NCI-H1092 (cell line): ENCODE measurements around the gene MRPL9.

ENCODE experiments used
- DNase-seq: peaks from one replicate; lab custom pipeline; 2025; lab: John Stamatoyannopoulos, UW

The MRPL9 gene

DNA sequence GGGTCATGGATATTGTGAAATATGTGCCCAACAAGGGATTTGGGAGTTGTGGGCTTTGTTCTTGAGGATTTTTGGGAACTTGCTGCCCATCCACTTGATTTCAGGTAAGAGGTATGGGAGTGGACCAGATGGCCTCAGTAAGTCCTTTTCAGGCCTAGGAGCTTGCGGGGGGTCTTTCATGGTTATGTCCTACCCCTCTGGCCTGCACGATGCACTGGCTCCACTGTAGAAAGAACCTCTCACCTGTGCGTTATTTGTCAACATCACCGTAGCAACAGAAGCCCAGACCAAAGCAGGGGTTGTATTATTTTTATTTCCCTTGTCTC lies 33.4 kb downstream of the MRPL9 start:
- DNase-seq: no peak

DNA sequence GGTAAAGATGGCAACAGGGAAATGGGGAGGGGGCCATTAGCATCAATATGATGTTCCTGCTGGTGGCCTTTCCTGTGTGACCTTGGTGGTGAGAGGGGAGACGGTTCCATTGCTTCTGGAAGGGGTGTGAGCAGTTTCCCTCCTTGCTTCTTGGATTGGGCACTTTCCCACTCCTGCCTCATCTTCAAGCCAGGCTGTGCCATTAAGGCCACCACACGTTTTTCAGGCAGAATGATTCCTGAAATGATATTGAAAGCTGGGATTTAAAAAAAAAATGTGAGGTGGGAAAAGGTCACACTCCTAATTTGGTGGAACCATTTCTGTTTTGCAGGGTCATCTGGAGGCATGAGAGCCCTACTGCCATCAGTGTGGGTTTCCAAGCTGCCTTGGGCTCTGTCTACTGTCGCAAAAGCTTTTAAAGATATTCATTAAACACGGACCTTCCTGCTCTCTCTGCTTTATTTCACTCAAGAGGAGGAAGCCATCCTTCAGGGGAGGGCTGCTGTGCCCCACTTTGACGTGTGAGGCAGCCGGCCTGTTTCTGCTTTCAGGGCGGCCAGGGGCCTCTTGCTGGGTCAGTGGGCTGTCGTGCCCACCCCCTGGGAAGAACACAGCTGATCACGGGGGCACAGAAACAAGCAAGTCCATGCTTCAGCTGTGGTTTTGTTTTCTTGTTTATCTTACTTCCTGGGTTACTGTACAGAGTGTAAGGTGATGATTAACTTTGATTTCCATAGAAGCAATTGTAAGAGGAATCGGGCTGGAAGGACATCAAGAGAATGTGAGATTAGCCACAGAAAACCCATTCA lies 33.9 kb downstream of the MRPL9 start:
- no peak for DNase-seq

DNA sequence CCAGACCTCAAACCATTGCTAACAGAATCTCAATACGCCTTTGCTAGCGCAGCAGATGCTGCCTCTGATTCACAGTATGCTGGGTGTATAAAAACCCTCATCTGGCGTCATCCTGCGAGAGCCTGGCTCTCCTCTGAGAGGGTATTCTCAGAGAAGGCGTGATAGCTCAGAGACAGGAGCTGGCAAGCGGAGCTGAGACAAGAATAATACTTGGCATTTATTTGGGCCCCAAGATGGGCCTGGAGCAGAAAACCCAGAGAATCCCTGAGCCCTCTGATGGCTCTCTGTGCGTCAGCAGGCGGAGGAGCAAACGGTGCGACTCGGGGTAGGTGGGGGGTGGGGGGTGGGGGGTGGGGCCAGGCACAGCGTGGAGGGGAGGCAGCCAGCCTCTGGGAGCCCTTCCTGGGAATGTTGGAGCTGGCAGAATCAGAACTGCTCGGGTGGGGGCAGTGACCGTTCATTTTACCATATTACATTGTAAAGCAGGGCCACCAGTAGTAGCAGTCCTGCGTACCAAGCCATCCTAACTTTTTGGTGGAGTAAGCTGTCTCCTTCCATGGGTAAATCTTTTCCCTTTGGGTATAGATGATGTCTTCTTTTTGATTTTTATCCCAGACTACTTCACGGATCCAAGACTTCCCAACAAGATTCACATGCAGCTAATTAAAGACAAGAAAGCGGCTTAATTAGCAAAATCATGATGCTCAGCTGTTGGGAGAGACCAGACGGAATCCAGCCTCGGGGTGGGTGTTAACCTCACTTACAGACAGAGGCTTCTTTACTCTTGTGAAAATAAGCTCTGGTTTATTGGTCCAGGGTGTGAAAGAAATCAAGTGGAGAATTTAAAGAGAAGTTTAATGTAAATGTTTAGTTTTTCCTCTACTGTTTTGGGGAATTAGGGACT lies 34.9 kb downstream of the MRPL9 start:
- no peak for DNase-seq

DNA sequence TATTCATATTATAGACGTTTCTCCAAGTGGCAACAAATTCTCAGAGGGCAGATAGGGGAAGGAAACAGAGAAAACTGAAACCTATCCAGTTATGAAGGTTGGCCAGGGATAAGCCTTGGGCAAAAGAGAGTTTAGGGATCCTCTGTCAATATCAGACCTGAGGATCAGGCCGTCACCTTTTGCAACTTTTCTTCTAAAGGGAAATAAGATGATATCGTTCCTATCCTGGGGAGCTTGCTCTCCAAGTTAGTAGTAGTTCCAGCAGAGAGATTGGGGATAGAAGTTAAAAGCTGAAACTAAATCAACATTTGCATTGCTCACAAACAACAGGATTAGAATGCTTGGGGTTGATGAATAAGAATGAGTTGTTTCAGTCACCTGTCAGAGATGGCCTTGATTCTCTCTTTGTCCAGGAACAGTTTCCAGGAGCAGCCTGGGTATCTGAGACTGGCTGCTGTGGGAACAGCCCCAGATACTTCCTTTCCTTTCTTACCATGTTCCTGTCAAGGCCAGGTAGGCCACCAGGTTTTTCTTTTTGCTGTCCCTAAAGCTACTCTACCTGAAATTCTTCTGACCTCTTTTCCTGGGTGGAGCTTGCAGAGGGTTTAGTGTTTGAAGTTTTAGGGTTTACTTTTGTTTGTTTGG lies 39.4 kb downstream of the MRPL9 start:
- no peak for DNase-seq

DNA sequence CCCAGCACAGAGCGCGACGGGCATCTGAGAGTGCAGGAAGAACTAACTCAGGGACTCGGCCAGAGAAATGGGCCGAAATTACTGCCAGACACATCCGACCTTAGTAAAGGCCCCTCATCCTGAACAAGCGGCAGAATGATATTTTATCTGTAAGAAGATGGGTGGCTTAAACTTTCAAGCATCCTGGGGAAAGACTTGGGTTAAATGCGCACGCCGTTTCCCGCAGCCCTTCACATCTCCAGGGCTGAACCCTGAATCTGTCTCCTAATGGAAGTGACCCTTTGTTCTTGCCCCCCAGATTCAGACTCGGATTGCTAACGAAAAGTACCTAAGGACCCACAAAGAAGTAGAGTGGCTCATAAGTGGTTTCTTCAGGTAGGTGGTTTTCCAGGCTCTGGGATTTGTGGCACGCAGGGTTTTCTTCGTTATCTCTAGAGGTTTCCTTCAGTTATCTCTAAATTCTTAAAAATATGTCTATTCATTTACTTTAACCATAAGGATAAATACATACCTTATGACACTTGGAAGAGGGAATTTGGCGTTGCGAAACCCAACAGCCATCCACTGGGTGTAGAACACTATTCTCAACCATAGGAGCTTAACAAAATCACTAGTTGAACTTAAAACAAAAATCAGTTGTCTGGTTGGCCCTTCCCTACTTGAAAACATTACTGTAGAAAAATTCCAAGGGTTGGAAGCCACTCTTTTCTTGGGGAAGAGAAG lies 41.3 kb downstream of the MRPL9 start:
- no peak for DNase-seq

DNA sequence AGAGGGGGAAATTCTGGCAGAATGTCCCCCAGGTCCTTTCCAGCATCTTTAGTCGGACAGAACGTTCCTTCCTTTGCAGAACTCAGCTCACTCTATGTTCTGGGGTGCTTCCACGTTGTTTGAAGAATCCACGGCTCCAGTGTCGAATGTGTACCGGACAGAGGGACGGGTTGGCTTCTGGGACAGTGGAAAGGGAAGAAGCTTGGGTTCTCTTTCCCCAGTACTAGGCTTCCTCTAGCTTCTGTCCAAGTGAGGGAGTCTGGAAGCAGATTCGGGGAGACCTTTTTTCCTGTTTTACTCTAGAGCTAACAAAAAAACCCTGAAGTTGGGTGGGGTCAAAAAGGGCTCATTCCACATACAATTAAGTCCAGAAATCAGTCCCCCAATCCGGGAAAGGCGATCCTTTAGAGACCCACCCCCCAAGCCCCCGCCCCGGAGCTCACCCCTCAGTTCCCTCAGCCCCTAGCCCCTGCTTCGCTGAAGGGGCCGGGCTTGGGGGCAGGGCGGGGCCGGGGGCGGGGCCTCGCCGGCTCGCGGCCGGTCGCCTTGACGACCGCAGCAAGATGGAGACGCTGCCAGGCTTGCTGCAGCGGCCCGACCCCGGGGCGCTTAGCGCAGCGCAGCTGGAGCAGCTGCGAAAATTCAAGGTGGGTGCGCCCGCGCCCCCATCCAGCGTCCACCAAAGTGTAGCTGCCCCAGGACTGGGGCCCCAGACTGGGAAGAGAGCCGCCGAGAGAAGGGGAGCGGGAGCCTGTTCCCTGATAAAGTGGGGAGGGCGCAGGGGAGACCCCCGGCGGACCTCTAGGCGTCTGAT lies 42.1 kb downstream of the MRPL9 start, which contains the start of gene RIIAD1:
TSS of gene RIIAD1 (plus strand) at position 549 of the 814 bp plus-strand sequence. CDS start at position 564, 15 bp downstream.
- peak; percentile 6 for DNase-seq

DNA sequence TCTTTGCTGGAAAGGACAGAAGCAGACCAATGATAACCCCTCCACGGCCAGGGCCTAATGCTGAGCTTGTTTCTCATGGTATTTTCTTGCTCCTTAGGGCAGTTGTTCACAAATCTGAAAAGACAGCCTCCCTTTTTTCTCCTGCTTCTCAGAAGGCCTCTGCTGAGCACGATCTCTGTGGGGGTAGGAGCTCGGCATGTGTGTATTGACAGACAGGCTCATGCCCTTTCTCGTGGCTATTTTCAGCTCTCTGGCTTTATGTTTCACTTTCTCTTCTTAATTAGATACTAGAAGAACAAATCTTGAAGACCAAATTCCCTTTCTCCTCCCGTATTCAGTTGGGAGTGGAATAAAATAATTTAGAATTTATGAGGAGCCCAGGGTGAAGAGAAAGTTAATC lies 42.7 kb downstream of the MRPL9 start:
- no peak for DNase-seq

DNA sequence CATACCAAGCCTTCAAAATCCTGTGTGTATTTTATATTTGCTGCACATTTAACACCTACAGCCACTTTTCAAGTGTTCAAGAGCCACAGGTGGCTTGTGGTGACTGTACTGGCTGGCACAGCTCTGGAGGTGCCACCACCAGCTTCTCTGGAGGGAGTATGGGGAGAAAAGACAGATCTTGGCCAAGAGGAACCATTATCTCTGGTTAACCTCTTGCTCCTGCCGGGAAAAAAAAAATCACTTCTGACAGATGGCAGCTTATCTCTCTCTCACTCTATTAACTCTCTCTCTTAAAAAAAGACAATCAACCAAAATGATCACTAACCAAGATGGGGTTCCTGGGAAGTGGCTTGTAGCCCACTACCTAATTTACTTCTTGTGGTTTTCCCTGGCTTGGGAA lies 43.2 kb downstream of the MRPL9 start:
- DNase-seq: no peak

DNA sequence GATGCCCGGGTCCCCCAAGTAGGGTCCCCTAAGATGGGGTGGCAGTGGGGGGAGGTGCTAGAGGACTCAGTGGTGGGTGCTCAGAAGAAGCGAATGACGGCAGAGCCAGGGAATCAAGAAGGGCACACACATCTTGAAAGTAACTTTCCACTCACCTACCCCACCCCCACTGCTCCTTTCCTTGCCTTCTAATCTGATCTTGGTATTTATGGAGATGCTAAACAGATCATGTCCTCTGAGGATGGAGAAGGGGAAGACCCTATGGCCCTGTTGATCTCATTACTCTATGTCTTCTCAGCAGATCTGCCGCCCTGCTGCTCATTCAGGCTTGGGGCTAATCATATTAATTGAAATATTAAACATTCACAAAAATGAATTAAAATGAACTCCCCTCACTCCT lies 44.6 kb downstream of the MRPL9 start:
- no peak for DNase-seq

DNA sequence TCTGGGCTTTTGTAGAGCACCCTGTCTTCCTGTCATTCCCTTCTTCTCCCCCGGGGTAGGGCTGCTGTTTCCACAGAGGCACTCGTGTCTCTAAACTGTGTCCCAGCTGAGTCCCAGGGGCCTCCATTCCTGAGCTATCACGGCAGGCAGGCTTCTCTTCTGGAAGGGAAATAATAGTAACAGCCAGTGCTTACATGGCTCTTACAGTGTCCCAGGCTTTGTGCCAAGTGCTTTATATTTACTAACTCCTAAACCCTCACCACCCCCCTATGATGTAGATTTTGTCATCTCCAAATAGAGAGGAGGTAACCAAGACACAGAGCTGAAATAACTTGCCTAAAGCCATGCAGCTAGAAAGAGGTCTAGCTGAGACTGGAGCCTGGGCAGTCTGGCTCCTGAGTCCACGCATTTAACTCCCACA lies 45.3 kb downstream of the MRPL9 start:
- DNase-seq: no peak

DNA sequence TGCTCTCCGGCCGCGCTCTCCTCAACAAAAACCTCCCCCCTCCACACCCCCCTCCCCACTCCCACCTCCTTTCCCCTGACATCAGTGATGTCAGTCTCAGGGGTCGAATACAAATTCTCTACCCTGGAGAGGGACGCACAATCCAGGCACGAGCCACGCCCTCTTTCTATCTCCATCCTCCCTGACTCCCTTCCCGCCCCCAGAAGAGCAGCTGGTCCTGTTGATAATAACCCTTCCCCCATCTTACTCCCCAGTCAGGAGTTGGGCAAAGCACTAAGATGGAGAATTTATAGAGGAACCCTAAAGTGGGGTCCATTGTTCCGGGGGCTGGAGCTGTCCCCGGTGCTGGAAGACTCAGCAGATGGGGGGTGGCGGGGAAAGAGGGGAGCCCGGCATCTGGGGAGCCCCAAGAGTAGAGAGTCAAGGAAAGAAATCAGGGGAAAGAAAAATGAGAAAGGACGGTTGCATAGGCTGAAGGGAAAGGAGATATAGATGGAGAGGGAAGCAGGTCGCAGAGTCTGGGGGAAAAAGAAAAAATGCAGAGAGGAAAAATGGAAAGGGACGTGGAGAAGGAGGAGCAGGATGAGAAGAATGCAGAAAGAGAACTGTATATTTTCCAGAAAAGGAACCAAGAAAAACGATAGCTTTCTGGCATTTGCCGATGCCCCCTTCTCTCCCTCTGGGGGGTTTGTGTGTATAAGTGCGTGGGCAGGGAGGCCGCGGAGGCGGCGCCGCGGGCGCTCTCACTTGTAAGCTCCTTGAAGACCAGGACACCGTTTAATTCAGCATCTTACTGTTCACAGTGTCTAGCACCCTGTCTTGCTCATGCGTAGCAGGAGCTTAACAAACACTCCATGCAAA lies 46.3 kb downstream of the MRPL9 start, which contains the start of gene CELF3:
TSS of gene CELF3 (minus strand) at position 33 of the 861 bp plus-strand sequence. CDS start 783 bp downstream, outside the sequence.
- peak; percentile 94 for DNase-seq

DNA sequence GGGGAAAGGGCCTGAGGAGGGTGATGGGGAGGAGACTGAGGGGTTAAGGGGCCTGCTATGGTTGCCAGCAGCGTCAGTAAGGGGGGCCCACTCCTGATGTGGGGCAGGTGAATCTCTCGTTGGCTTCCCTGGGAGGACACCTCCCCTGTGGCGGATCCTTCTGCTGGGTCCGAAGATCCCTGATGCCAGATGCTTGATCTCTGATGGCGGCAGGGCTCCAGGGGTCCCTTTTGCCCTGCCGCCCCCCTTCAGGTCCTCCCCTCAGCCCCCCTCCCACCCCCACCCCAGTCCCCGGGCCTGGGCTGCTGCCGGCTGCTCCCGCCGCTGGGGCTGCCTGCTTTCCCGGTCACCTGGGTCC lies 46.9 kb downstream of the MRPL9 start:
- DNase-seq: no peak

DNA sequence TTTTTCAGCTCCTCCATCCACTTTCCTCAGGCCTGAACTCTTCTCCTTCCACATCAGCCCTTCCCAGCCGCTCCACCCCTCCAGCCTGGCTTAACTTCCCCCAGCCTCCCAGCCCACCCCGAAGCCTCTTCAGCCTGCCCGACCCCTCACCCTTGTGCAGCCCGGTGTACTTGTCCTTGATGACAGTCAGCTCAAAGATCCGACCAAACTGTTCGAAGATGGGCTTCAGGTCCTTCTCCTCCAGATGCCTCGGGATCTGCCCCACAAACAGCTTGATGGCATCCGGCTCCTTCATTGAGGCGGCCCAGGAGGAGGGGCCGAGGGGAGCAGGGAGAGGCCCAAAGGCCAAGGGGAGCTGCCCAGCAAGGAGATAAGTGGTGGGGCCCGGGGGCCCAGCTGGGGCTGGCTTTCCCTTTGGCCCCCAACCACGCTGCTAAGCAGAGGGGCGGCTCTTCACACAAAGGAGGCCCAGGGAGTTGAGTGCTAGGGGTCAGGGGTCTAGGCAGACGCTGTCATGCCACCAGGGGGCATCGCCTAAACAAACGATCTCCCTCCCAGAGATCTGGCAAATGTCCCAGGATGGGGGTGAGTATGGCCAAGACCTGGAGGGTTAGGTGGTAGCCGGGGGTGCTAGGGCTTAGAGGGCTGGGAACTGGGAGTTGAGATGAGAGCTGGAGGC lies 47.4 kb downstream of the MRPL9 start:
- peak; percentile 74 for DNase-seq

DNA sequence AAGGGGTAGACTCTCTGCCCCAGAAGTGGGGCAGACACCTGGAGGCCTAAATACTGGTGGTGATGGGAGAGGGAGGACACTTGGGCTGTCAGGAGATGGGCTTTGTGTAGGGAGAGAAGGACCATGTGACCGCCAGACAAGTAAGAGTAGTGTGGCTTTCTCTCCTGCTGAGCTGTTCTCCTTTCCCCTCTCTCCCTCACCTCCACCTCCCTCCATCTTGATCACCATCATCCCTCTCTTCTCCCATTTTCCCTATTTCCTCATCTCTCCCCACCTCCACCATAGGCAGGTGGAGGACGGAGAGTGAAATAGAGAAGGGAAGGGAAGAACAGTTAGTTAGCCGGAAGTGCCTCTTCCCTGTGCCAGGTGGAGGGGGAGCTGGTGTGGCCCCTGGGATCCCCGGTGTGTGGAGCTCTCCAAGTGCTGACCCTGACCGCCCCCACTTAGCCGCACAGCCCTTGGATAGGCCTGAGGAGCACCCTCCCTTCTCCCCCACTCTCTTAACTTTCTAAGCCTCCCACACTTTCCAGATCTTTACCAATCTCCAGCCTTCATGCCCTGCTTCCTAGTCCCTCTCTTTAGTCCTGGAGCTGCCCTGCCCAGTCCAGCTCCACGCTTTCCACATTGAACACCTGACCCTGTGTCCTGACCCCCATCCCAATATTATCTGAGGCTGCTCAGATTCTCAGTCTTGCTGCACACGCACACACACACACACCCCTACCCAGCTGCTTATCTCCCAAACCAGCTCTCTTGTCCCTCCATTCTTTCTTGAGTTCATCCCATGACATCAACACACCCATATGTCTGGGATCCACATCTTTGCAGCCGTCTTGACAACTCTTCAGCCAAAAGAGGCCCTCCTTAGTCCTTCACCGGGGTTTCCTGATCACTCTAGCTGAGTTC lies 48.2 kb downstream of the MRPL9 start:
- no peak for DNase-seq

DNA sequence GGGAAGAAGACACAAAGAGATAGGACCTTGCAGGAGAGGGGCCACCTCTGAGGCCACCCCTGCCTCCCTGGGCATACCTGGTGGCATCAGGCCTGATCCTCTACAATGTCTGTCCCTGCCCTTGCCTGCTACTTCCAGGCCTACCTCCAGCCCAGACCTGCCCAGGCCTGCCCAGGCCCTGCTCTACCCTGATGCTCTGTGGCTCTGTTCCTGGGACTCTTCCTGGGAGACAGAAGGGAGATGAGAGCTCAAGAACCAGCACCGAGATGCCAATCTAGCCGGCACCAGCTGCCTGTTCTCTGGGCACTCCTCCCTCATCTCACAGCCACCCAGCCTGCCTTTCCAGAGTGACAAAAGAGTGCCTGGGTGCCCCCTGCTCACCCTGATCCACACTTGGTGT lies 49.4 kb downstream of the MRPL9 start:
- DNase-seq: no peak

DNA sequence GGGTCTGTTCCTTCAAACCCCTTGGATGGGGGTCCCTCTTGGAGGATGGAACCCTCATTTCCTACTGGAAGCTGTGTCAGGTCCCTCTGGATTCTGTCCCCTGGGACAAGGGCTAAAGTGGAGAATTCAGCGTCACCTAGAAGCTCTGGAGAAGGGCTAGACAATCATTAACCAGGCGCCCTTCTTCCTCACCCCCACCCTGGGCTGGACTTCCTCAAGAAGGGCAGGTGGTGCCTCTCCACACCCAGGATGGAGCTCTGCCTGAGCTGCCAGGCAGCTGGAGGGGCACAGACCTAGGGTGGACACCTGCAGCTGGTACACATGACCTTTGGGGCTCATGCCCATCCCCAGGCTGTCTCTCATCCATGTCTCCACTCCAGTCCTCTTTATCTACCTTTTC lies 50.3 kb downstream of the MRPL9 start:
- DNase-seq: no peak

DNA sequence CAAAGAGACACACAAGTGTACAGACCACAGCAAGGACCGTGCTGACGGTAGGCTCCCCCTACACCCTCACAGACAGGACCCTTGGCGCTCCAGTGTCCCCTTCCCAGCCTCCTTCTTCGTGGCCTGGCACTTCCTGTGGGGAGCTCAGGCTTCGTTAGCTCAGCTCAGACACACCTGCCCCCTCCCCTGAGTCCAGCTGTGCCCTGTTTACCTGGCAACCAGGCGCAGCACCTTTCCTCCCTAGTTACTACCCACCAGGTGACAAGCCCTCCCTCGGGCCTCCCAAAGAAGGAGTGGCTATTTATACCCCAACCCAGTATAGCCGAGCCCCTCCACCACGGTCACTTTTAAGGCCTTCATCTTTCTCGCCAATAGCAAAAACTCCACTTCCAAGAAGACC lies 51.3 kb downstream of the MRPL9 start:
- no peak for DNase-seq

DNA sequence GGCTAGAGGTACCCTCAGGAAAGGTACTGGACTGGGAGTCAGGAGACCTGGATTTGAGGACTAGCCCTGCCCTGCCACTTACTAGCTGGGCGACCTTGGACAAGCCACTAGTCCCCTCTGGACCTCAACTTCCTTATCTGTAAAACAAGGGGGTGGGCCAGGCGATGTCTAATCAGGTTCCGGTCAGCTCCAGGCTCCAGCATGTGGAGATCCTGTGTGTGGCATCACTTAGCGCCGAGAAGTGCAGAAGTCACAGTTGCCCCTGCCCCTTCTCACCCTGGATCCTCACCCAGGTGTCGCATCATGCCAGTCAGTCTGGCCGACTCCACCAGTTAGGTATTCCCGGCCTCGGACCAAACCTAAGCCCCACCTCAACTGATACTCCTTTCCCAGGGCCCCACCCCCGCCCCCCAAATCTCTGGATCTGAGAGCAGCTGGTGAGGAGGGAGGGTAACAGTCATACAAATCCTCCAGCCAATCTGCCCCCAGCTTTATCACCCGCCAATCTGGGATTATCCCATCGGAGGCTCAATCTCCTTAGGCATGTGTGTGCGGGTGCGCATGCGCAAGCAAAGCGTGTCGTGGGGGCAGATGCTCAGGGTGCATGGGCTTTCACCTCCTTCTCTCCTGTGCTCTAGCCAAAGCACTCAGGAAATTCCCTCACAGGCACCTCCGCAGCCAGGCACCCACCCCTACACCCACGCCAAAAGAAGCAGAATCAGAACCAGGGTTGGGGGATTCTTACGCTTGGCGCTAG lies 52.1 kb downstream of the MRPL9 start:
- DNase-seq: no peak
